ENCODE data around the gene SH3GLB2. TPM values are rescaled to one million over a fixed set of nuclear protein-coding genes. Genes with fewer than 3 reads are reported as not detected.

SH3GLB2 gene
- total and polyA plus RNA-seq, 2 donors (not counting 1 experiment from before 2014, with no cell fraction given), result 27.3 to 42.3 TPM

DNA sequence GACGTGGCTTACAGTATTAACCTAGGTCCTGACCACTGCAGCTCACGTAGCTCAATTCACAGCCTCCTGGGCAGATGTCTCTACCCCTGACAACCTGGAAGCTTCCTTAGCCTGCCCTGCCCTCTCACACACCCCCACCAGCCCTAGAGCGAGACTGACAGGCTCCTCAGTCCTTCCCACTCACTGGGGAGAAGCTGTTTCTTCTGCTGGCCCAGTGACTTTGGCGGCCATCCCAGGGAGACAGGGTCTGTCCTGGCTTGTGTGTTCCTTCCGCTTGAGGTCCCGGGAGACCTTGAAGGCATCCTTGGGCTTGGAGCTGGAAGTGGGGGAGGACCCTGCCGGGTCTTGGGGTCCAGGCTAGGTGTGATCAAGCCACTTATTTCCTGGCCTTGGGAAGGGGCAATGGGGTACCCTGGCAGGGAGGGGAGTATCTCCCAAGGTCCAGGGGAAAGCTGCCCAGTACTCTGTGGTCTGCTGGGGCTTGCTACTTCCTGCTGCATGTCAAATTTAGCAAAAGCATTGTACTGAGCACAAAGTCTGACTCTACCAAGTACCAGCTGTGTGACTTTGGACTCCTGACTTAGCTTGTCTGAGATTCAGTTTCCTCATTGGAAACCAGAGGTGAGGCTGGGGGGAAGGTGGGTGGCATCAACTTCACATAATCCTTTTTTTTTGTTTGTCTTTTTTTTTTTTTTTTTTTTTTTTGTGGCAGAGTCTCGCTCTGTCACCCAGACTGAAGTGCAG, 10.2 kb upstream of the SH3GLB2 start:
- H4K20me1 ChIP-seq (ENCODE audit: control insufficient read depth, extremely low read depth, insufficient read depth, low read length), result no peaks in the 10 kb centered on the region
- no peaks in the 10 kb centered on the region for H3K9me3 ChIP-seq (ENCODE audit: control insufficient read depth, insufficient read depth, low read depth, low read length)
- peak overlapping the region; percentile 94 for H3K4me2 ChIP-seq (ENCODE audit: extremely low read depth, insufficient read depth, low read length)
- H2AFZ ChIP-seq (ENCODE audit: low read length), result no peak overlapping the region
- TF ChIP-seq EZH2 (IDR thresholded peaks at IDR 0.05; ENCODE audit: low read length, missing control alignments), result no peak
- TF ChIP-seq, protein P1, sequence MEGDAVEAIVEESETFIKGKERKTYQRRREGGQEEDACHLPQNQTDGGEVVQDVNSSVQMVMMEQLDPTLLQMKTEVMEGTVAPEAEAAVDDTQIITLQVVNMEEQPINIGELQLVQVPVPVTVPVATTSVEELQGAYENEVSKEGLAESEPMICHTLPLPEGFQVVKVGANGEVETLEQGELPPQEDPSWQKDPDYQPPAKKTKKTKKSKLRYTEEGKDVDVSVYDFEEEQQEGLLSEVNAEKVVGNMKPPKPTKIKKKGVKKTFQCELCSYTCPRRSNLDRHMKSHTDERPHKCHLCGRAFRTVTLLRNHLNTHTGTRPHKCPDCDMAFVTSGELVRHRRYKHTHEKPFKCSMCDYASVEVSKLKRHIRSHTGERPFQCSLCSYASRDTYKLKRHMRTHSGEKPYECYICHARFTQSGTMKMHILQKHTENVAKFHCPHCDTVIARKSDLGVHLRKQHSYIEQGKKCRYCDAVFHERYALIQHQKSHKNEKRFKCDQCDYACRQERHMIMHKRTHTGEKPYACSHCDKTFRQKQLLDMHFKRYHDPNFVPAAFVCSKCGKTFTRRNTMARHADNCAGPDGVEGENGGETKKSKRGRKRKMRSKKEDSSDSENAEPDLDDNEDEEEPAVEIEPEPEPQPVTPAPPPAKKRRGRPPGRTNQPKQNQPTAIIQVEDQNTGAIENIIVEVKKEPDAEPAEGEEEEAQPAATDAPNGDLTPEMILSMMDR (conservative IDR thresholded peaks at IDR 0.05 in 1 of 2, IDR thresholded peaks at IDR 0.05 in 1 of 2; ENCODE audit: low read depth in 1 of 2, low read length in 2 of 2), result no peak
- H3K4me1 ChIP-seq (ENCODE audit: control insufficient read depth, extremely low read depth, insufficient read depth, low read length), result peaks cover 9% of the 10 kb centered on the region
- peaks cover 8% of the 10 kb centered on the region for H3K36me3 ChIP-seq (ENCODE audit: control insufficient read depth, insufficient read depth, low read length)
- H3K27ac ChIP-seq (ENCODE audit: insufficient read depth, low read length), result peak overlapping the region; percentile 17
- no peak for DNase-seq (ENCODE audit: low read depth in 2 of 2)
- peak overlapping the region; percentile 77 to 95 (median 81) for H3K4me3 ChIP-seq (replicated peaks in 1 of 4; ENCODE audit: control extremely low read depth in 1 of 4, insufficient read depth in 1 of 4, low read depth in 3 of 4, low read length in 4 of 4)
- peaks cover 13% of the 10 kb centered on the region for H3K79me2 ChIP-seq (ENCODE audit: control insufficient read depth, insufficient read depth, low read length)
- no peaks in the 10 kb centered on the region for H3K27me3 ChIP-seq (ENCODE audit: control insufficient read depth, insufficient read depth, low read length)
- H3K9ac ChIP-seq (ENCODE audit: insufficient read depth, low read length), result peak overlapping the region; percentile 13

DNA sequence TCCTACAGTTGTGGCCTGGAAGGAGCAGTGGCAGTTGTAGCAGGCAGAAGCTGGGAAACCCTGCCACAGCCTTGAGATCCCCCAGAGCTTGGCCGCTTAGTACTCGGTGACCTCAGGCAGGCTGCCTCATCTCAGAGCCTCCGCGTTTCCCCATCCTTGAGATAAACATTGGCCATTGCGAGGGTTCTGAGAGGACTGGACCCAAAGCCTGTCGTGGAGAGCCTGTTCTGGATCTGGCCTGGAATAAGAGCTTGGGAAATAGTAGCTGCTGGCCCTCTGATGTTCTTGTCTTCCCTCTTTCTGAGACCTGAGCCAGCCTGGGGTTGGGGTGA, 9.6 kb upstream of the SH3GLB2 start:
- H3K4me1 ChIP-seq (ENCODE audit: control insufficient read depth, extremely low read depth, insufficient read depth, low read length), result peaks cover 9% of the 10 kb centered on the region
- no peak overlapping the region for H2AFZ ChIP-seq (ENCODE audit: low read length)
- peak overlapping the region; percentile 17 for H3K27ac ChIP-seq (ENCODE audit: insufficient read depth, low read length)
- H3K4me3 ChIP-seq (replicated peaks in 1 of 4; ENCODE audit: control extremely low read depth in 1 of 4, insufficient read depth in 1 of 4, low read depth in 3 of 4, low read length in 4 of 4), result peak overlapping the region; percentile 77 to 95 (median 81)
- H3K9ac ChIP-seq (ENCODE audit: insufficient read depth, low read length), result peak overlapping the region; percentile 13
- no peaks in the 10 kb centered on the region for H4K20me1 ChIP-seq (ENCODE audit: control insufficient read depth, extremely low read depth, insufficient read depth, low read length)
- H3K79me2 ChIP-seq (ENCODE audit: control insufficient read depth, insufficient read depth, low read length), result peaks cover 13% of the 10 kb centered on the region
- H3K9me3 ChIP-seq (ENCODE audit: control insufficient read depth, insufficient read depth, low read depth, low read length), result no peaks in the 10 kb centered on the region
- H3K27me3 ChIP-seq (ENCODE audit: control insufficient read depth, insufficient read depth, low read length), result no peaks in the 10 kb centered on the region
- H3K36me3 ChIP-seq (ENCODE audit: control insufficient read depth, insufficient read depth, low read length), result peaks cover 8% of the 10 kb centered on the region
- peak overlapping the region; percentile 94 for H3K4me2 ChIP-seq (ENCODE audit: extremely low read depth, insufficient read depth, low read length)
- TF ChIP-seq EZH2 (IDR thresholded peaks at IDR 0.05; ENCODE audit: low read length, missing control alignments), result no peak
- TF ChIP-seq, protein P1 (conservative IDR thresholded peaks at IDR 0.05 in 1 of 2, IDR thresholded peaks at IDR 0.05 in 1 of 2; ENCODE audit: low read depth in 1 of 2, low read length in 2 of 2), result no peak
- no peak for DNase-seq (ENCODE audit: low read depth in 2 of 2)

DNA sequence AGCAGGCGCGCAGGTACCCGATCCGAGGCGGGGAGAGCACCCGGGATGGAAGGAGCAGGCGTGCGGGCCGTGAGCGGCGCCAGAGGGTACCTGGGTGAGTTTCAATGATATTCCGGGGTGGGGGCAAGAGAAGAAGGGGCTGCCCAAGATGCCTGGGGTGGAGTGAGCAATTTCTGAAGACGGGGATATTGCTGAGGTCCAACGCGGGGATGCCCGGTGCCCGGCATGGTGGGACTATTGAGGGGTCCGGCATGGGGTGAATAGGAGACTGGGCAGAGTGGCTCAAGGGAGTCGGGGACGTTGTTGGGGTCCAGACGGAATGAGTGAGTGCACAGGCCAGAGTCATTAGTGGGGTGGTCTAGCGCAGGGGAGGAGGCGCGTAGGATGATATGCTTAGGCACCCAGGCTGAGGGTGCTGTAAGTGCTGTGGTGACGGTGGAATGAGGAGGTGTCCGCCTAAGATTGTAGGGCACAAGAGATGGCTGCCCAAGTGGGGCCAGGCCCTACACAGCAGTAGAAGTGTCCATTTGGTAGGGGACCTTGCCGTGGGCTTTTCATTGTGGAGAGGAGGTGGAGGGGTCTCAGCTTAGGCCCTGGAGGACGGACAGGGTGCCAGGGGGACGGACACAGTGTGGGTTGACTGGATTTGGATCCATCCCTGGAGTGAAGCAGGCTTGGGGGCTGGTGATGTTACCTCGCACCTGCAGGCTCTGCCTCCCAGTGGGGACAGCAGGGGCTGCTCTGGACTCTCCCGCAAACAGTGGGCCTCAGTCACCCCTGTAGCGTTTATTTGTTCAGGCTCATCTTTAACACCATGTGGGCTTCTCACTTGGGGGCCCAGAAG, 9.0 kb upstream of the SH3GLB2 start:
- H3K27me3 ChIP-seq (ENCODE audit: control insufficient read depth, insufficient read depth, low read length), result no peaks in the 10 kb centered on the region

More for the DNA sequence above, 9.0 kb upstream of the SH3GLB2 start:
- peak overlapping the region; percentile 83 for H3K9ac ChIP-seq (ENCODE audit: insufficient read depth, low read length)
- peaks cover 3% of the 10 kb centered on the region for H3K36me3 ChIP-seq (ENCODE audit: control insufficient read depth, insufficient read depth, low read length)
- H3K4me2 ChIP-seq (ENCODE audit: extremely low read depth, insufficient read depth, low read length), result peak overlapping the region; percentile 94
- TF ChIP-seq, protein P1 (conservative IDR thresholded peaks at IDR 0.05 in 1 of 2, IDR thresholded peaks at IDR 0.05 in 1 of 2; ENCODE audit: low read depth in 1 of 2, low read length in 2 of 2), result no peak
- no peak for TF ChIP-seq EZH2 (IDR thresholded peaks at IDR 0.05; ENCODE audit: low read length, missing control alignments)
- DNase-seq (ENCODE audit: low read depth in 2 of 2), result no peak
- peak overlapping the region; percentile 59 for H3K27ac ChIP-seq (ENCODE audit: insufficient read depth, low read length)
- H3K4me1 ChIP-seq (ENCODE audit: control insufficient read depth, extremely low read depth, insufficient read depth, low read length), result peaks cover 9% of the 10 kb centered on the region
- no peaks in the 10 kb centered on the region for H3K9me3 ChIP-seq (ENCODE audit: control insufficient read depth, insufficient read depth, low read depth, low read length)
- peaks cover 13% of the 10 kb centered on the region for H3K79me2 ChIP-seq (ENCODE audit: control insufficient read depth, insufficient read depth, low read length)
- peak overlapping the region; percentile 77 to 95 (median 81) for H3K4me3 ChIP-seq (replicated peaks in 1 of 4; ENCODE audit: control extremely low read depth in 1 of 4, insufficient read depth in 1 of 4, low read depth in 3 of 4, low read length in 4 of 4)
- peak overlapping the region; percentile 66 for H2AFZ ChIP-seq (ENCODE audit: low read length)
- no peaks in the 10 kb centered on the region for H4K20me1 ChIP-seq (ENCODE audit: control insufficient read depth, extremely low read depth, insufficient read depth, low read length)
